K562 (cell line): Measurements from ENCODE around the gene DGCR6L. TPM values are rescaled to one million over a fixed set of nuclear protein-coding genes. Genes with fewer than 3 reads are reported as not detected.

Experiments
- ASH1L ChIP-seq: fragments of 450-650 bp; IDR thresholded peaks from 2 replicates; pipeline ENCODE4 v1.6.1; 2018; ENCODE audit warnings: borderline replicate concordance, mild to moderate bottlenecking, low read depth; ENCODE audit not compliant: partially characterized antibody
- ATF2 ChIP-seq: sonication (generic); formaldehyde crosslinking; IDR thresholded peaks from 2 replicates; pipeline ENCODE4 v1.8.1; 2022; ENCODE audit warnings: missing genetic modification reagents
- CBX2 ChIP-seq: fragments of 200-600 bp; sonication (generic); IDR thresholded peaks from one replicate; pipeline ENCODE4 v1.6.1; 2012; ENCODE audit warnings: mild to moderate bottlenecking, low read length, inconsistent platforms; ENCODE audit not compliant: insufficient read depth, poor library complexity, severe bottlenecking
- CTBP1 ChIP-seq: fragments of 450-650 bp; IDR thresholded peaks from 2 replicates; pipeline ENCODE4 v1.6.1; 2016; ENCODE audit warnings: borderline replicate concordance
- ELF1 ChIP-seq: fragments of 200-800 bp; sonication (Bioruptor generic); IDR thresholded peaks from 2 replicates; pipeline ENCODE4 v1.6.1; 2016; ENCODE audit warnings: missing genetic modification characterization, missing compliant biosample characterization
- HOXB6 ChIP-seq: fragments of 250-450 bp; sonication (Bioruptor Pico); IDR thresholded peaks from 2 replicates; pipeline ENCODE4 v1.5.1; 2022; ENCODE audit warnings: mild to moderate bottlenecking, borderline replicate concordance
- MAX ChIP-seq: sonication (generic); formaldehyde crosslinking; IDR thresholded peaks from 2 replicates; pipeline ENCODE4 v1.9.0; 2022; ENCODE audit warnings: mild to moderate bottlenecking, missing genetic modification reagents
- MCM7 ChIP-seq, 2 experiments: fragments of 450-650 bp; IDR thresholded peaks; 2 replicates each; pipeline ENCODE4 v1.6.1; 2016 to 2018
- MED1 ChIP-seq: sonication (generic); formaldehyde crosslinking; IDR thresholded peaks from 2 replicates; pipeline ENCODE4 v1.8.1; 2023; ENCODE audit warnings: missing genetic modification reagents, borderline replicate concordance
- MTA3 ChIP-seq: fragments of 450-650 bp; formaldehyde crosslinking; IDR thresholded peaks from 2 replicates; pipeline ENCODE4 v1.6.1; 2017; ENCODE audit warnings: mild to moderate bottlenecking, borderline replicate concordance
- POLR3A ChIP-seq: IDR thresholded peaks from 2 replicates; pipeline ENCODE4 v1.6.1; 2011; ENCODE audit warnings: borderline replicate concordance, mild to moderate bottlenecking, moderate library complexity; ENCODE audit not compliant: insufficient read length, insufficient read depth; ENCODE audit errors: extremely low read depth
- PREB ChIP-seq: sonication (generic); formaldehyde crosslinking; IDR thresholded peaks from 2 replicates; pipeline ENCODE4 v1.8.1; 2023; ENCODE audit warnings: mild to moderate bottlenecking, missing genetic modification reagents
- RFX5 ChIP-seq: IDR thresholded peaks from 2 replicates; pipeline ENCODE4 v1.6.1; 2011; ENCODE audit warnings: low read depth, mild to moderate bottlenecking, improper control_type of control experiment, low read length
- SAFB2 ChIP-seq: fragments of 200-400 bp; formaldehyde crosslinking; IDR thresholded peaks from 2 replicates; pipeline ENCODE4 v1.6.1; 2018; ENCODE audit warnings: borderline replicate concordance, low read length, low read depth, moderate library complexity; ENCODE audit not compliant: severe bottlenecking
- SRSF9 ChIP-seq: fragments of 200-400 bp; formaldehyde crosslinking; IDR thresholded peaks from 2 replicates; pipeline ENCODE4 v1.6.1; 2017; ENCODE audit warnings: low read depth, low read length, borderline replicate concordance
- UBTF ChIP-seq, 2 experiments: IDR thresholded peaks; 2 replicates each; pipeline ENCODE4 v1.6.1; 2012; ENCODE audit warnings: improper control_type of control experiment in 2 of 2, low read depth in 2 of 2, low read length in 2 of 2, borderline replicate concordance in 1 of 2
- ZBTB1 ChIP-seq: sonication (generic); formaldehyde crosslinking; IDR thresholded peaks from 2 replicates; pipeline ENCODE4 v1.8.1; 2023; ENCODE audit warnings: missing genetic modification reagents, low read depth, mild to moderate bottlenecking, borderline replicate concordance
- ZFP30 ChIP-seq: fragments of 250-450 bp; sonication (Bioruptor Pico); IDR thresholded peaks from 2 replicates; pipeline ENCODE4 v1.8.0; 2022; ENCODE audit warnings: moderate library complexity, mild to moderate bottlenecking, inconsistent platforms, borderline replicate concordance
- ZNF280B ChIP-seq: fragments of 250-450 bp; sonication (Bioruptor Pico); IDR thresholded peaks from 2 replicates; pipeline ENCODE4 v1.5.1; 2021; ENCODE audit warnings: mild to moderate bottlenecking
- polyA plus RNA-seq, 8 experiments: library from polyadenylated mRNA; depleted of rRNA in 4 of 8; stranded (reverse) in 5 of 8; unstranded in 3 of 8; fragments of >200 nt; fragmentation: Nextera tagmentation in 2 of 8; fragmentation: Illumina TruSeq in 1 of 8; extraction: Ambion mirVana in 2 of 8; extraction: Trizol in 1 of 8; gene quantifications; 2 replicates each; pipeline versions ENCODE4 v1.2.1 to v1.2.3, GENCODE V29; 2011 to 2014; ENCODE audit warnings: inconsistent platforms in 1 of 8, missing spikeins in 1 of 8
- total RNA-seq, 7 experiments: library from RNA; depleted of rRNA in 6 of 7; stranded (reverse); fragments of >200 nt in 6 of 7; fragmentation: Illumina TruSeq in 2 of 7; extraction: Trizol in 2 of 7; gene quantifications; 2 replicates each; pipeline versions ENCODE4 v1.2.1 to v1.2.3, GENCODE V29; 2011 to 2021; ENCODE audit warnings: low replicate concordance in 1 of 7

The DGCR6L gene
- total and polyA plus RNA-seq, 9 of the 15 experiments (the other 6 are each of a cell fraction or from before 2014, with no cell fraction given), result 3.6 to 151 (median 51.0) TPM

GRCh38 chr22:20298803-20299745, 20.8 kb downstream of the DGCR6L start (continued):
- TF ChIP-seq HOXB6 (CRISPR knock-in tag) (no peak), SRSF9 (no peak), ZFP30 (CRISPR knock-in tag) (no peak), MAX (peak; percentile 84), RFX5 (peak; percentile 38; the same call in 1 of the 2 replicates), POLR3A (no peak), MTA3 (peak; percentile 79; the same call in 1 of the 2 replicates), SAFB2 (no peak), ATF2 (CRISPR knock-in tag) (no peak; the same call in 1 of the 2 replicates), UBTF (IDR thresholded peaks at IDR 0.05; ENCODE audit: borderline replicate concordance in 1 of 2, low read depth in 2 of 2, low read length in 2 of 2) (peak in 1 of 2 experiments; percentile 36; a peak in 1 of 4 replicates), CTBP1 (peak; percentile 94), CBX2 (no peak), MED1 (no peak), ZBTB1 (CRISPR knock-in tag) (peak; percentile 69; the same call in 1 of the 2 replicates), ASH1L (no peak), ZNF280B (no peak), MCM7 (IDR thresholded peaks at IDR 0.05) (no peak), PREB (CRISPR knock-in tag) (no peak), ELF1 (tag) (no peak)
